Measurements from ENCODE around the gene CCDC137.
"Not testable (repeated sequence)": the region's sequence is repeated elsewhere in the genome, so short reads cannot be mapped to it uniquely, and the experiment has no call there.

CCDC137 gene, protein sequence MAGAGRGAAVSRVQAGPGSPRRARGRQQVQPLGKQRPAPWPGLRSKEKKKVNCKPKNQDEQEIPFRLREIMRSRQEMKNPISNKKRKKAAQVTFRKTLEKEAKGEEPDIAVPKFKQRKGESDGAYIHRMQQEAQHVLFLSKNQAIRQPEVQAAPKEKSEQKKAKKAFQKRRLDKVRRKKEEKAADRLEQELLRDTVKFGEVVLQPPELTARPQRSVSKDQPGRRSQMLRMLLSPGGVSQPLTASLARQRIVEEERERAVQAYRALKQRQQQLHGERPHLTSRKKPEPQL

DNA sequence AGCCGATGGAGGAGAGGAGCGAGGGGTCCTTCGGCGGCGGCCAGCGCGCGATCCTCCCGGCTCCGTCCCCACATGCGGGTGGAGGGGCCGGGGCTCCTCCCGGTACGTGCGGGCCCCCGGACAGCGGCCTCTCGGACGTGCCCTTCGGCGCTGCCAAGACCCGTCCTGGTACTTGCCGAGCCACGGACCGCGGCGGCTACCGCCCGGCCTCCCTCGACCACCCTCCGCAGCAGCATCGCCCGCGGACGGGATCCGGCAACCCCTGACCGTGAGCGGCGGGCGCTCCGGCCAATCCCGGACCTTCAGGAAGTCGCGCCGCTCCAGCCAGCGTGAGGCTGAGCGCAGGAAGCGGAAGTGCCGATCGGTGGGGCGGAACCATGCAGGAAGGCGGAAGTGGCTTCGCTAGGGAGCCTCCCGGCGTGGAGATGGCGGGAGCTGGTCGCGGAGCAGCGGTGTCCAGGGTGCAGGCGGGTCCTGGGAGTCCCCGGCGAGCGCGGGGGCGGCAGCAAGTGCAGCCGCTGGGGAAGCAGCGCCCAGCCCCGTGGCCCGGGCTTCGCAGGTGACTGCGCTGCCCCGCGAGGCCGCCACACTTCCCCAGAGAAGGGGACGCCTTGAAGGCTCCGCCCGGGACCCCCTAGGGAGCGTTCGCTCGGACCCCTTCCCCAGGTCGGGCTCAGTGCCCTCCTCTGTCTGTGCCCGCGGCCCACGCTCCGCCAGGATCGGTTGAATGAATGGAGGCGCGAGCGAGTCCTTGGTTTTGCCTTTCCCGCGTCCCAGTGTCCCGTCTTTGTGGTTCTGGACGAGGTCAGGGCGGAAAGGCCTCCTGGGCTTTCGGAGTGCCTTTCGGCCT lies at the start of gene CCDC137, which contains the start of gene OXLD1:
TSS of gene CCDC137 (plus strand) at position 396 of the 850 bp plus-strand sequence. CDS start at position 426, 30 bp downstream.
TSS of gene OXLD1 (minus strand) at position 264 of the 850 bp plus-strand sequence. CDS start at position 236, 28 bp downstream.
- peak; percentile 93 for DNase-seq

DNA sequence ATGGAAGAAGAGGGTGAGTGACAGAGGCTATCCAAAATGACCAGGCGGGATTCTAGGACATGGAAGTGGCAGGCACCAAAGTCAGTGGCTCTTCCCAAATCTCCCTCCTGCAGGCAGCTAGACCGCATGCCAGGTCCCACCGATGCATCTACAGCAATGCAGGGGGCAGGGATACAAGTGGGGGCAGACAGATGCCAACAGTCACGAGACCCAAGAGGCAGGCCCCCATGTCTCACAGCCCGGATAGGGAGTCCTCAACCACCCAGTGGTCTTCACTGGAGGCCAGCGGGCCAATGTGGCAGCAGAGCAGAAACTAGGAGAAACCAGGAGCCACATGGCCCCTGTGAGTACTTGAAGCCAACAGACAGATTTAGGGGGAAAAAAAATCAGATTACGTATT lies 49.7 kb upstream of the CCDC137 start:
- DNase-seq, result no peak

DNA sequence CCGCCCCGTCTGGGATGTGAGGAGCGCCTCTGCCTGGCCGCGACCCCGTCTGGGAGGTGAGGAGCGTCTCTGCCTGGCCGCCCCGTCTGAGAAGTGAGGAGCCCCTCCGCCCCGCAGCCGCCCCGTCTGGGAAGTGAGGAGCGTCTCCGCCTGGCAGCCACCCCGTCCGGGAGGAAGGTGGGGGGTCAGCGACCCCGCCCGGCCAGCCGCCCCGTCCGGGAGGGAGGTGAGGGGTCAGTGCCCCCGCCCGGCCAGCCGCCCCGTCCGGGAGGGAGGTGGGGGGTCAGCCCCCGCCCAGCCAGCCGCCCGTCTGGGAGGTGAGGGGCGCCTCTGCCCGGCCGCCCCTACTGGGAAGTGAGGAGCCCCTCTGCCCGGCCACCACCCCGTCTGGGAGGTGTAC lies 48.2 kb upstream of the CCDC137 start:
- not testable (repeated sequence) for DNase-seq

DNA sequence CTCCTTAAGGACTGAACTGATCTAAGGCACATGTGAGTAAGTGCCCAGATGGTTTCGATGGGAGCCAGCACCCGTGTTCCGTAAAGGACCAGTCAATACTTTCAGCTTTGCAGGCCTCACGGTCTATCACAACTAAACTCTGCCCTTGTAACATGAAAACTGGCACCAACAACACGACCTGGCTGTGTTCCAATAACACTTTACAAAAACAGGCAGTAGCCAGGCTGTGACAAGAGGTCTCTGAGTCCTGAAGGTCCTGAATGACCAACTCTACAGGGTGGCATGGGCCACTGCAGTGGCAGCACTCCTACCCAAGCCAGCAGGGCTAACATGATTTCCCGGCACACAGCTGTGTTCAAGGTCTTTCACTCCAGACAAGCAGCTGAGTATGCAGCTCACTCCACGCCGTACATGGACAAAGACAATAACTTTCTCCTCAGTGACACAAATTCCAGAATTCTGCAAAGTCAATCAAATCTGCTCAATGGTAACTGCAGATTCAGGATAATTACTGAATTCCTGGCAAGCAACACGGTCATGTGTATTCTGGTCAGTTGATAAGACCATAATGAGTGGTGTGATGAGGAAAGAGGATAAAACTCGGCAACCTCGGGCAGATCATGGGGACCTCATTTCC lies 44.9 kb upstream of the CCDC137 start:
- no peak for DNase-seq

DNA sequence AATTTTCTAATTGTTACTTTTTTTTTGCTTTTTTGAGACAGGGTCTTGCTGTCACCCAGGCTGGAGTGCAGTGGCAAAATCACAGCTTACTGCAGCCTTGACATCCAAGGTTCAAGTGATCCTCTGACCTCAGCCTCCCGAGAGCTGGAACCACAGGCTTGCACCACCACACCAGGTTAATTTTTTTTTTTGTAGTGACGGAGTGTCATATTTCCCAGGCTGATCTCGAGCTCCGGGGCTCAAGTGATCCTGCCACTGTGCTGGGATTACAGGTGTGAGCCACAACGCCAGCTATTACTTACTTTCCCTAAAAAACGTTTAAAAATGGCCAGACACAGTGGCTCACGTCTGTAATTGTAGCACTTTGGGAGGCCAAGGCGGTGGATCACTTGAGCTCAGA lies 36.3 kb upstream of the CCDC137 start:
- no peak for DNase-seq

DNA sequence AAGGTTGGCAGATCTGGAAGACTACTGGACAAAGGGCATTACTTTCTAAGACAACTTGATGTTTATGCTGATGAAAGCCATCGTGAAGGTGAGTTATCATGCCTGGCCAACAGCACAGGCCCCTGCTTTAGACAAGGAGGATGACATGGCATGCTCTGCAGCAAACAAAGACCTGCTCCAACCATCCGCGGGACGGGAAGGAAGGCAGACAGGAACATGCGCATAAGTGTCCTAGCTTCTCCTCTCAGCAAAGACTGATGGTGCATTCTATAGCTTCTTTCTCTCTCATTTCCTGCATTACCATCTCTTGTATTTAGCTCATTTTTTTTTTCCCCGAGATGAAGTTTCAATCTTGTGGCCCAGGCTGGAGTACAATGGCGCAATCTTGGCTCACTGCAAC lies 35.1 kb upstream of the CCDC137 start:
- no peak for DNase-seq

DNA sequence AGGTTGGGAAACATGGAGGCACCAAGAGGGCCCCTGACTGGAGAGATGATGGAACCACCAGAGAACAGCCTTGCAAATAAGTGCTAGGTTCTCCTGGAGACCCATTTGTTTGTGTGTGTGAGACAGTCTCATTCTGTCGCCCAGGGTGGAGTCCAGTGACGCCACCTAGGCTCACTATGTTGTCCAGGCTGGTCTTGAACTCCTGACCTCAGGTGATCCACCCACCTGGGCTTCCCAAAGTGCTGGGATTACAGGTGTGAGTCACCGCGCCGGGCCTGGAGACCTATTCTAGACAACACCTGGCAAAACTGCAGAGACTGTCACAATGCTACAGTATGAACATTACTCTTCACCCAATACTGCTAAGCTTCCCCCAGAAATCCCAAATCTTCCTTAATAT lies 31.1 kb upstream of the CCDC137 start:
- no peak for DNase-seq

DNA sequence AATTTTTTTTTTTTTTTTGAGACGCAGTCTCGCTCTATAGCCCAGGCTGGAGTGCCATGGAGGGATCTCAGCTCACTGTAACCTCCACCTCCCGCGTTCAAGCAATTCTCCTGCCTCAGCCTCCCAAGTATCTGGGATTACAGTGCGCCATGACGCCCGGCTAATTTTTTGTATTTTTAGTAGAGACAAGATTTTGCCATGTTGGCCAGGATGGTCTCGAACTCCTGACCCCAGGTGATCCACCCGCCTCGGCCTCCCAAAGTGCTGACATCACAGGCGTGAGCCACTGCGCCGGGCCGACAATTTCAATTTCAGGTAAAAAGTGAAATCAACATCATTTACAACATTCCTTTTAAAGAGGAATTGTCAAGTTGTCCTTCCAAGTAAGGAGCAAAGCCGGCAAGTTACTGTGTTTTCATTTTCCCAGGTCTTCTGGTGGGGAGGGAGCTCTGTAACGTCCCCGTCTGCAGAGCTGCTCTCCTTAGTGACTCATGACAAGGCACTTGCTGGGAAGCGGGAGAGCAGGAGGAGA lies 30.5 kb upstream of the CCDC137 start:
- no peak for DNase-seq

DNA sequence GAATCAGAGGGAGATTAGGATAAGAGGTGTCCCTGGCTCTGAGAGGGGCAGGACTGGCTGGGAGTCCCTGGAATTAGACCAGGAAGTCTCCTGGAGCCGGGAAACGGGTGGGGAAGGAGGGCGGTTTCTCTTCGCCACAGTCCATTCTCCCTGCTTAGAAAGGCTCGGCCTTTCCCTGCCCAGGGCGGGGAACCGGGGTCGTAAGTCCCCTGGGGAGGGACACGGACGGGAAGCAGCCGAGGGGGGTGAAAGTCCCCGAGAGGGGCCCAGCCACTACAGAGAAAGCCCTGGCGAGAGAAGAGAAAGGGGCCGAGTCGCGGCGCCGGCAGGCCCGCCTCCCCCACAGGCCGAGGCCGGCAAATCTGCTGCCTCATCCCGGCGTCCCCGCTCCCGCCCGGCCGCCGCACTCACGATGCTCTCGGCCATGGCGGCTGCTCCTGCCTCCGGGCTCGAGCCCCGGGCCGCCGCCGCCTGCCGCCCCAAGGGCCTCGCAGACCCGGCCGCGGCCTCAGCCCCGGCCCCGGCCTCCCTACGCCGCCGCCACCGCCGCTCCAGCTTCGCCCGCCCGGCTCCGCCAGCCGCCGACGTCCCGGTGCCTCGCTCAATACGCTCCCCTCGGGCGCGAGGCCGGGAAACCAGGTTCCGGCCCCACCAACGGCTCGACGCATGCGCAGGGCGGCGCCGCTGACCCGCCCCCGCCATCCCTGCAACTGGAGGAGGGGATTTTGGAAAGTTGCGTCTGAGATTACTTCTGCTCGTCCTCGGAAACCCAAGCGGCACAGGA lies 29.8 kb upstream of the CCDC137 start, which contains the start of the genes NPLOC4 and TSPAN10:
TSS of gene NPLOC4 (minus strand) at position 608 of the 784 bp plus-strand sequence. CDS start at position 426, 182 bp downstream.
TSS of gene TSPAN10 (plus strand) at position 692 of the 784 bp plus-strand sequence. CDS start 5,217 bp downstream, outside the sequence.
- DNase-seq, result peak; percentile 80

DNA sequence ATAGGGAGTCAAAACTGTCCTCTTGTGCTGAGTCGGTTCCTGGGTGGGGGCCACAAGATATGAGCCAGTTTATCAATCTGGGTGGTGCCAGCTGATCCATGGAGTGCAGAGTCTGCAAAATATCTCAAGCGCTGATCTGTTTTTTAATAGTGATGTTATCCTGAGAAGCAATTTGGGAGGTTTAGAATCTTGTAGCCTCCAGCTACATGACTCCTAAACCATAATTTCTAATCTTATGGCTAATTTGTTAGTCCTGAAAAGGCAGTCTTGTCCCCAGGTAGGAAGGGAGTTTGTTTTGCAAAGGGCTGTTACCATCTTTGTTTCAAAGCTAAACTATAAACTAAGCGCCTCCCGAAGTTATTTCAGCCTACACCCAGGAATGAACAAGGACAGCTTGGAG lies 27.9 kb upstream of the CCDC137 start:
- DNase-seq, result no peak

DNA sequence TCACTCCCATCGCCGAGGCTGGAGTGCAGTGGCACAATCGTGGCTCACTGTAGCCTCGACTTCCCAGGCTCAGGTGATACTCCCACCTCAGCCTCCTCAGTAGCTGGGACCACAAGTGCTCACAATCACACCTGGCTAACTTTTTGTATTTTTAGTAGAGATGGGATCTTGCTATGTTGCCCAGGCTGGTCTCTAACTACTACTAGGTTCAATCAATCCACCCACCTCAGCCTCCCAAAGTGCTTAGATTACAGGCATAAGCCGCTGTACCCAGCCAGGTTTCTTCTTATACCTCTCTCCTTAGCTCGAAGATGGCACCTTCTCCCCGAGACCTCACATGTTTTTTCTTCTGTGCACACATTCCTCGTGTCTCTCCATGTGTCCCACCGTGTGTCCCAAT lies 26.5 kb upstream of the CCDC137 start:
- DNase-seq, result no peak

DNA sequence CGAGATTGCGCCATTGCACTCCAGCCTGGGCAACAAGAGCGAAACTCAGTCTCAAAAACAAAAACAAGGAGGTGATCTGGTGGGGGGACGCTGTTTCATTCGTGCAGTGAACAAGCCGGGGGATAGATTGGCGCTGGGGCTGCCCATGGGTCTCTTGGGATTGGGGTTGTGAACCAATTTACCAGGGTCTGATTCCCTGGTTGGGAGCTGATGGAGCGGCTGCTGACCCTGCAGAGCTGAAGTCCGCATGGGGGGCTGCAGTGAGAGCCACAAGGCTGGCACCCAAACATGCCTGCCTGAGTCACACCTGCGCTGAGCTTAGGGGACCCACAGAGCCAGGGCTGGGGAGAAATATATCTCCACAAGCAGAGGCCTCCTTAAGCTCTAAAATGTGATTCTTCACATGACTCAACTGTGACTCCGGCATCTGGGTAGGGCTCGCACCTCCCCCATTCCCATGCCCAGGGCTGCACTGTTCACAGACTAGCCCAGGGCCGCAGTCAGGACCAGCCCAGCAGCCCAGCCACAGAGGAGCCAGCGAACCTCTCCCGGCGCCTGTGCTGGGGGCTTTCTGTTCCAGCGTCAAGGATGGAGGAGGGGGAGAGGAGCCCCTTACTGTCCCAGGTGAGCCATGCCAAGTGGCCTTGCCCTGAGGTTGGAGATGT lies 24.6 kb upstream of the CCDC137 start:
- DNase-seq, result peak; percentile 44

DNA sequence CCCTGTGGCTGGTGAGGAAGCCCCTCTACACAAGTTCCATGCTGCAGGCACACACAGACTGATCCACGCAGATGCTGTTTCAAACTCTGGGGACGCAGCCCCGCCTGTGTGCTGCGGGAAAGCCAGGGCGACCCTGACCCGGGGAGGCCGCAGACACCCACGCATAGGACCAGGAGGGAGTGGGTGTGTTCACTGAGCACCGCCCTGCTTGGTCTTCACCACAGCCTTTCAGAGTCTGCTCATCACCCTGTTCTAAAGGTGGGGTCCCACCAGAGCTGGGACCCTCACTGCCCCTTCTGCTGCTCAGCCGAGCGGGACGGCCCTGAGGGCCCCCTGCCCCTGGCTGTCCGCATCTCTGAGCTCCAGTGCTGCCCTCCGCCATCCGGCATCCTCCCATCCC lies 22.0 kb upstream of the CCDC137 start:
- no peak for DNase-seq

DNA sequence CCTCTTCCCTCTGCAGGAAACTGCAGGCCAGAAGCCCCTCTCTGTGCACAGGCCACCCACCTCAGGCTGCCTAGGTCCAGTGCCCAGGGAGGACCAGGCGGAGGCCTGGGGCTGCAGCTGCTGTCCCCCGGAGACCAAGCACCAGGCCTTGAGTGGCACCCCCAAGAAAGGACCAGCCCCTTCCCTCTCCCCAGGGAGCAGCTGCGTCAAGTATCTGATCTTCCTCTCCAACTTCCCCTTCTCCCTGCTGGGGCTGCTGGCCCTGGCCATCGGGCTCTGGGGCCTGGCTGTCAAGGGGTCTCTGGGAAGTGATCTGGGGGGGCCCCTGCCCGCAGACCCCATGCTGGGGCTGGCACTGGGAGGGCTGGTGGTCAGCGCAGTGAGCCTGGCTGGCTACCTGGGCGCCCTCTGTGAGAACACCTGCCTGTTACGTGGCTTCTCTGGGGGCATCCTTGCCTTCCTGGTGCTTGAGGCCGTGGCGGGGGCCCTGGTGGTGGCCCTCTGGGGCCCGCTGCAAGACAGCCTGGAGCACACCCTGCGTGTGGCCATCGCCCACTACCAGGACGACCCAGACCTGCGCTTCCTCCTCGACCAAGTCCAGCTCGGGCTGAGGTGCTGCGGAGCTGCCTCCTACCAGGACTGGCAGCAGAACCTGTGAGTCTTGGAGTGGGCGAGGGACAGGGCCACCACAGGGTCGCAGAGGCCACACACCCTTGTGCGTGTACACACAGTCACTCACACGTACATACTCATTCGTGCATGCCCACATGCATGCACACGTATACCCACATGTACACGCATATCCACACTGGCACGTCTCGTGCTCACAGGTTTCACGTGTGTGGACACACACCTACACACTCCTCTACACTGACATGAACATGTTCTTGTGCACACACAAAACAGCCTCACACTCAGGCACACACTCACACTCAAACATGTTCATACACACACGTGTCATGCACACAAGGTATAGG lies 21.3 kb upstream of the CCDC137 start:
- no peak for DNase-seq

DNA sequence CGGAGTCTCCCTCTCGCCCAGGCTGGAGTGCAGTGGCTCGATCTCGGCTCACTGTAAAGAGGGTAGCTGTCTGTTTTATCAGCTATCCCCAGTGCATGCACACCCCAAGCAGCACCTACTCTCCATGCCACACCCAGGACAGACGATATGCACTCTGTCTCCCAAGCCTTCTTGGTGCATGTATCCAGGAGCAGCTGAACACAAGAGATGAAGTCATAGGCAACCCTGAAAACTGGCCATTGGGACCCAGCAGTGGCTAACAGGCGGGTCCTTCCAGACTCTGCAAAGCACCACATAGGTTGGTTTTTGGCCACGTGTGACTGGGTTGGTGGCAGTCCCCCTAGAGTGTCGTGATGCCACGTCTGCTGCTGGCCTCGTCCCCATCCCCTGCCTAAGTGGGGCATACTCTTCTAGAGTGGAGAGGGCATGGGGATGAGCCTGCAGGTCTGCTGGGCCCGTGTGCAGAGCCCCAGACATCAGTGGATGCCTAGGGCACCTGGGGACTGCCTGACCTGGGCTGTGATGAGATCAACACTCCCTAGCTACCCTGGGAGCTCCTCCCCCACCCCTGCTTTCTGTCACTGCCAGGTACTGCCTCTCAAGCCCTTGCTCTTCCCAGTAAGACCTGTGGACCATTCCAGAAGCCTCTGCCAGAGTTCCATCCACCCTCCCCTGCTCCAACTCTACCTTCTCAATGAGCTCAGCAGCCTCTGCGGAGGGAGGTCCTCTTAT lies 19.5 kb upstream of the CCDC137 start:
- no peak for DNase-seq

DNA sequence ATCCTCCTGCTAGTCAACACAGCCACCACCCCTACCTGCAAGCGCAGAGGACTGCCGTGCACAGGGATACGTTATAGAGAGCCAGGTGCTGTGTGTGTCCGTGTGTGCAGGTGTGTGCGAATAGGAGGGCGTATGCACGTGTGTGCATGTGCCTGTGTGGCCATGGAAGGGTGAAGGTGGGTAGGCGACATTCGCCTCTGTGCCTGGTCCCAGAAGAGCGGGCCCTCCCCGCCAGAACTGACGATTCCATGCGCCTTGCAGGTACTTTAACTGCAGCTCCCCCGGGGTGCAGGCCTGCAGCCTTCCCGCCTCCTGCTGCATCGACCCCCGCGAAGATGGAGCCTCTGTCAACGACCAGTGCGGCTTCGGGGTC lies 18.9 kb upstream of the CCDC137 start:
- no peak for DNase-seq

DNA sequence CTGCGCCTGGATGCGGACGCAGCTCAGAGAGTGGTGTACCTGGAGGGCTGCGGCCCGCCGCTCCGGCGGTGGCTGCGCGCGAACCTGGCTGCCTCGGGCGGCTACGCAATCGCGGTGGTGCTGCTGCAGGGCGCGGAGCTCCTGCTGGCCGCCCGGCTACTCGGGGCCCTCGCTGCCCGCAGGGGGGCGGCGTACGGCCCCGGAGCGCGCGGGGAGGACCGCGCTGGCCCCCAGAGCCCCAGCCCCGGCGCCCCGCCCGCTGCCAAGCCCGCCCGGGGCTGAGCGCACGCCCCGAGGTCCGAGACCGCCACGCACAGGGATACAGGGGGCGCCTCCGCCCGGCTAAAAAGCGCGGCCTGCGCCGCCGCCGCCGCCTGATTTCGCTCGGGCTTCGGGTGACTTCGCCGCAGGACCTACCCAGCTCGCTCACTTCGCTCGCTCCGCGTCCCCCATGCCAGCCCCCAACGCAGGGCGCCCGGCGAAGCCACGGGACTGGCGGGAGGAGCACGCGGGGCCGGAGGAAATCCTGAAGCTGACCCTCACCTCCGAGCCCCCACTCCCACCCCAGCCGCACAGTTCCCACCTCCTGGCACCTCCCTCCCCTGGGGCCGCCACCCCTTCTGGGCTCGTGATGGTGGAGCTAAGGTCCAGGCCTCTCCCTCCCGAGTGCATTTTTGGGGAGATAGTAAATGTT lies 18.4 kb upstream of the CCDC137 start:
- no peak for DNase-seq

DNA sequence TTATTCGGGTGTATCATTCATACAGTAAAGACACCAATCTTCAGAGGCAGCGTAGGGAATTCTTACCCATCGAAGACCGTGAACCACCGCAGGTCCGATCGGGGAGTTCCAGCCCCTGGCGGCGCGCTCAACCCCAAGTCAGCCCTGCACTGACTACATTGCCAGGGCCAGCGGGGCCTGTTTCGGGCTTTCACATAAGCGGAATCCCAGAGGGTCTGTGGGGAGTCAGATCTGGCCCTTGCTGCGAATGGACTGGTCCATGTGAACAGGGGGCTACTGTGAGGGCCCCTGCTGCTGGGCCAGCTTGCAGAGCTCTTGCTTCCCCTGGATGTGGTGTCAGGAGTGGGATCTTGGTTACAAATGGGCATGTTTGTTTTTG lies 17.8 kb upstream of the CCDC137 start:
- no peak for DNase-seq

DNA sequence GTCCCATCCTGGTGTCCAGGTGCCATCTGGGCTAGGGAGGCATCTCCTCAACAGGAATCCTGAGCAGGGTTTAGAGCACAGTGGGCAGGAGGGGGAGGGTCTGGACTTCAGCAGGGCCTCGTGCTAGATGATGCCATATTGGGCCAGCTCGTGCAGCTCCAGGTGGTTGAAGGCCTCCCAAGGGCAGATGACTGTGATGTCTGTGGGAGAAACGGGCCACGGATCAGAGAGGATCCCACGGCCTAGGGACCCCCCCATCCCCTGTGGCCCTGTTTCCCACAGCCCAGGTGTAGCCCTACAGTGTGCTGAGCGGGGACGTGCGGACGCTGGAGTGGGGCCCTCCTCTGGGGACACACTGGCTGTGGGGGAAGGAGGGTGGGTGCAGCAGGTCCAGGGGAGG lies 15.6 kb upstream of the CCDC137 start:
- DNase-seq, result no peak
